Chondrocyte (in vitro differentiated cells): ENCODE measurements around the gene GPR3. TPM values are rescaled to one million over a fixed set of nuclear protein-coding genes. Genes with fewer than 3 reads are reported as not detected.

ENCODE experiments used
- DNase-seq: peaks from one replicate; pipeline ENCODE4 v3.0.0; 2021; ENCODE audit warnings: mixed read lengths, low spot score
- H3K27ac Mint-ChIP-seq: one replicate; pipeline ENCODE4 v1.8.0; 2021; ENCODE audit warnings: mild to moderate bottlenecking, moderate library complexity, mixed read lengths; ENCODE audit not compliant: unreplicated experiment
- H3K27me3 Mint-ChIP-seq: 2 replicates; pipeline ENCODE4 v1.8.0; 2021; ENCODE audit warnings: low read depth, mixed read lengths
- H3K36me3 Mint-ChIP-seq: 2 replicates; pipeline ENCODE4 v1.8.0; 2021; ENCODE audit warnings: low read depth, mixed read lengths
- H3K4me1 Mint-ChIP-seq: 2 replicates; pipeline ENCODE4 v1.8.0; 2021; ENCODE audit warnings: low read depth, mild to moderate bottlenecking, mixed read lengths
- H3K4me3 Mint-ChIP-seq: one replicate; pipeline ENCODE4 v1.8.0; 2021; ENCODE audit warnings: mild to moderate bottlenecking, moderate library complexity, mixed read lengths; ENCODE audit not compliant: unreplicated experiment
- H3K9me3 Mint-ChIP-seq: 2 replicates; pipeline ENCODE4 v1.8.0; 2021; ENCODE audit warnings: low read depth, mixed read lengths
- total RNA-seq: library from RNA; stranded (reverse); gene quantifications from 3 replicates; pipeline ENCODE4 v1.2.1, GENCODE V29; 2021
- TF ChIP-seq, protein P1 (sequence below): fragments of 200-600 bp; sonication (generic); IDR thresholded peaks from 2 replicates; pipeline ENCODE4 v1.5.0; 2021; ENCODE audit warnings: antibody characterized with exemption, mild to moderate bottlenecking, moderate library complexity

Gene GPR3
- total RNA-seq, 1 donor from 2014 or later: 0.32 TPM

DNA sequence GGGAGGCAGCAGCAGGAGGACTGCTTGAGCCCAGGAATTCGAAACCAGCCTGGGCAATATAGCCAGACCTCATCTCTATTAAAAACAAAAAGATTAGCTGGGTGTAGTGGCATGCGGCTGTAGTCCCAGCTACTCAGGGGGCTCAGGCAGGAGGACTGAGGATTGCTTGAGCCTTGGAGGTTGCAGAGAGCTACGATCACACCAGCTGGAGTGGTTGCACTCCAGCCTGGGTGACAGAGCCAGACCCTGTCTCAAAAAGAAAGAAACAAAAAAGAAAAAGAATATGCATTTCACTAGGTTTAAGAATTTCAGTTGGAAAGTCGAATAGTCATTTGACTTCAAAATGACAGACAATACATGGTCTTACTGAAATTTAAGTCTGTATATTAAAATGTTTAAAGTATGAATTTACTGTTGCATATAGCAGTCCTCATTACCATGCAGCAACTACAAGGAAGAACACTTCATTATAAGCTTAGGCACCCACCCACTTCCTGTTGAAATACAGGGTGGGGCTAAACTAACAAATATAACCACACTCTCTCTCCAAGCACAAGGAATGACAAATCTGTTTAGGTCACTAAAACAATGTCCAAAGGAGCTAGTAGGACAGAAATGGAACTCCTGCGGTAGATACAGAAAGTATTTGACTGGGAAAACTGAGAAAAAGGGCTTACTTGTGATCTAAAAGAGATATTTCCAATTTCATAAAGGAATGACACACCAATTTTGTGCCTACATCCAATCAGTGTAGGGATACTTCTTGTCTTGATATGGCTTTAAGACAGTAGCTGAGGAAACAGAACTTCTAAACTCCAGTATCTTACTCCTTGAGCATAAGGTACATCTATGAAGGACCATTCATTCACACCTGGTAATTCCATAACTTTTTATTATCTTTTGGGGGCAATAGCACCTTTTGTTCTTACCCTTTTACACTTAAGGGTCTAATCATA lies 44.1 kb downstream of the GPR3 start:
- Mint-ChIP-seq H3K4me3 (no peak overlapping the region), H3K27ac (peak overlapping the region; percentile 73), H3K27me3 (no peaks in the 10 kb centered on the region), H3K4me1 (peaks cover 78% of the 10 kb centered on the region), H3K9me3 (no peaks in the 10 kb centered on the region), H3K36me3 (no peaks in the 10 kb centered on the region)
- TF ChIP-seq, protein P1, sequence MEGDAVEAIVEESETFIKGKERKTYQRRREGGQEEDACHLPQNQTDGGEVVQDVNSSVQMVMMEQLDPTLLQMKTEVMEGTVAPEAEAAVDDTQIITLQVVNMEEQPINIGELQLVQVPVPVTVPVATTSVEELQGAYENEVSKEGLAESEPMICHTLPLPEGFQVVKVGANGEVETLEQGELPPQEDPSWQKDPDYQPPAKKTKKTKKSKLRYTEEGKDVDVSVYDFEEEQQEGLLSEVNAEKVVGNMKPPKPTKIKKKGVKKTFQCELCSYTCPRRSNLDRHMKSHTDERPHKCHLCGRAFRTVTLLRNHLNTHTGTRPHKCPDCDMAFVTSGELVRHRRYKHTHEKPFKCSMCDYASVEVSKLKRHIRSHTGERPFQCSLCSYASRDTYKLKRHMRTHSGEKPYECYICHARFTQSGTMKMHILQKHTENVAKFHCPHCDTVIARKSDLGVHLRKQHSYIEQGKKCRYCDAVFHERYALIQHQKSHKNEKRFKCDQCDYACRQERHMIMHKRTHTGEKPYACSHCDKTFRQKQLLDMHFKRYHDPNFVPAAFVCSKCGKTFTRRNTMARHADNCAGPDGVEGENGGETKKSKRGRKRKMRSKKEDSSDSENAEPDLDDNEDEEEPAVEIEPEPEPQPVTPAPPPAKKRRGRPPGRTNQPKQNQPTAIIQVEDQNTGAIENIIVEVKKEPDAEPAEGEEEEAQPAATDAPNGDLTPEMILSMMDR: no peak
- no peak for DNase-seq

DNA sequence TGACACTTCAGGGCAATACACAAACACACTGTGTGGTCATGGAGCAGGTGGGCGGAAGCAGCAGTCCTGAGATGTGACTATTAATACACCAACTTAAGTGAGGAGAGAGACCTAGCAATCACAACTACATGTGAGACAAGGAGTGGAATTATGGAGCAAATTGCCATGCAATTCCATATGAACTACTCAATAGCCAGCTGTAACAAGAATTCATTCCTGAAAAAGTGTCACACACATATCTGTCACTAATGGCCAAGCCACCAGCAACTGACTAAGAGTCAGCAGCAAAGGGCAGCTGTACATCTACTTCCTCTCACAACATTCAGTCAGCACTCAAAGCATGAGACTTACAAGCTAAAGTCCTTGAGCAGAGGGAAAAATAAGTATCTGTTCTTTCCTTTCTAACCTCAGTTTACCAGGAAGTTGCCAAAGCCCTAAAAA lies 46.2 kb downstream of the GPR3 start:
- TF ChIP-seq, protein P1: no peak
- no peak for DNase-seq
- Mint-ChIP-seq H3K9me3 (no peaks in the 10 kb centered on the region), H3K4me1 (peaks cover 61% of the 10 kb centered on the region), H3K4me3 (no peak overlapping the region), H3K36me3 (no peaks in the 10 kb centered on the region), H3K27ac (no peak overlapping the region), H3K27me3 (no peaks in the 10 kb centered on the region)

DNA sequence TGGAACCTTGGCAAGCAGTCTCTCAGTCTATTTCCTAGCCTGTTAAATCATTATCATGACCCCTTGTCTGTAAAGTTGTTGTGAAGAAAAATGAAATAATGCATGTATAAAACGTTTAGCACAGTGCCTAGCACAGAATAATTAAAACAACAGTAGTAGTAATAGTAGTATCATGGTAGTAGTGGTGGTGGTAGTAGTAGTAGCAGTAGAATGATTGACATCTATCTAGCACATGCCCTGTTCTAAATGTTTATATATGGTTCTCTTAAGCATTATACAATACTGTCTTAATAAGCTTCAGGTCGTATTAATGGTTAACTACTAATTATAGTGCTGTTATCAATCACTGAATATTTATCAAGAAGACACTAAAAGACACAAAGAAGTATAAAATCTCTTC lies 46.7 kb downstream of the GPR3 start:
- Mint-ChIP-seq H3K4me3 (no peak overlapping the region), H3K4me1 (peaks cover 56% of the 10 kb centered on the region), H3K27ac (no peak overlapping the region), H3K36me3 (no peaks in the 10 kb centered on the region), H3K9me3 (no peaks in the 10 kb centered on the region), H3K27me3 (no peaks in the 10 kb centered on the region)
- DNase-seq: no peak
- TF ChIP-seq, protein P1: no peak

DNA sequence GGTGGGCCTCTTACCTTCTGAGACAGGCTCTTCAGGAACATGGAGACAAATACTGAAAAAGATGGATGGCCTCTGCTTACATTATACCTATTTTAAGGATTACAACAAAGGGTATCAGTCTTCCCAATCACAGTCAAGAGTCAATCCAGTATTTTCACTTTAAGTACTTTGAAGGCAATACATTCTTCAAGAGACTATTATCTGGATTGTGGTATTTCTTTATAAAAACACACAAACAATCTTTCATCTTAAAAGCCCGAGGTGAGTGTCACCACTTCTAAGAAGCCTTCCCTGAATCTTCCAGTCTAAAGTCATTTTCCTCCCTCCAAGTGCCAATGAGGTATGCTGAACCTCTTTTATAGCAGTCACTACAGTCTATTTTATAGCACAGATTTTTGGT lies 52.2 kb downstream of the GPR3 start:
- Mint-ChIP-seq H3K9me3 (no peaks in the 10 kb centered on the region), H3K27me3 (no peaks in the 10 kb centered on the region), H3K36me3 (peaks cover 3% of the 10 kb centered on the region), H3K4me1 (peaks cover 20% of the 10 kb centered on the region), H3K27ac (peak overlapping the region; percentile 41), H3K4me3 (no peak overlapping the region)
- DNase-seq: no peak
- TF ChIP-seq, protein P1: no peak

Other genes with a start within 250 kb of the GPR3 start
- 53.9 to 55.4 TPM (median 54.6 TPM) in 3 replicates for gene SLC9A1, start 237.5 kb upstream of the GPR3 start, total RNA-seq
- 30.8 to 32.4 TPM (median 31.2 TPM) in 3 replicates for gene WDTC1, start 158.0 kb upstream of the GPR3 start, total RNA-seq
- 31.6 to 34.7 TPM (median 34.6 TPM) in 3 replicates for gene TMEM222, start 70.5 kb upstream of the GPR3 start, total RNA-seq
- 0.82 to 1.2 TPM (median 0.85 TPM) in 3 replicates for gene SYTL1, start 50.6 kb upstream of the GPR3 start, total RNA-seq
- gene MAP3K6, start 25.7 kb upstream of the GPR3 start, total RNA-seq: 42.0 to 54.0 TPM (median 50.3 TPM) in 3 replicates
- gene FCN3, start 17.8 kb upstream of the GPR3 start, total RNA-seq: not detected in 3 replicates
- gene CD164L2, start 9.3 kb upstream of the GPR3 start, total RNA-seq: not detected in 3 replicates
- 114 to 136 TPM (median 128 TPM) in 3 replicates for gene WASF2, start 97.5 kb downstream of the GPR3 start, total RNA-seq
- 61.6 to 86.7 TPM (median 61.8 TPM) in 3 replicates for gene AHDC1, start 211.5 kb downstream of the GPR3 start, total RNA-seq
- gene FGR, start 242.6 kb downstream of the GPR3 start, total RNA-seq: not detected in 3 replicates